Right ventricle myocardium inferior (tissue), 1 donor: Measurements from ENCODE around the gene PIK3CD. TPM values are rescaled to one million over a fixed set of nuclear protein-coding genes. Genes with fewer than 3 reads are reported as not detected.
"Not testable (repeated sequence)": the region's sequence is repeated elsewhere in the genome, so short reads cannot be mapped to it uniquely, and the experiment has no call there.

Source experiments
- ATAC-seq: fragments of 200-7000 bp; cut with Tn5 transposase; one replicate; pipeline ENCODE4 v1.9.1; 2020; ENCODE audit warnings: mild to moderate bottlenecking, moderate library complexity
- DNase-seq: peaks from one replicate; pipeline ENCODE4 v3.0.0; 2021; ENCODE audit errors: missing footprints
- intact Hi-C: fragments of 100-400 bp; cut with DNase I; formaldehyde crosslinking; loops from one replicate; pipeline ENCODE4 v1.11.0; 2022
- total RNA-seq: library from RNA; stranded (reverse); fragmentation: NEBNext Ultra II Directional; extraction: Animal tissue kit (Norgen Biotek cat#: 25700); gene quantifications from one replicate; pipeline ENCODE4 v1.2.1, GENCODE V29; 2021
- donor health status: DM: no; HTN: yes; CAD: no; lungs with severe emphysema.

The PIK3CD gene
- total RNA-seq, 1 donor from 2014 or later, result 4.1 TPM

- intact Hi-C loops, result no loop called here
- ATAC-seq (no peak), DNase-seq (no peak)
These were observed 94.7 kb downstream of the PIK3CD start for GRCh38 chr1:9746211-9746610.

- intact Hi-C loops, result no loop called here
- ATAC-seq (no peak), DNase-seq (no peak)
These were observed 95.1 kb downstream of the PIK3CD start for GRCh38 chr1:9746651-9747050.

- ATAC-seq, DNase-seq, intact Hi-C loops: not testable (repeated sequence)
These were observed 96.9 kb downstream of the PIK3CD start for GRCh38 chr1:9748391-9748790.

DNA sequence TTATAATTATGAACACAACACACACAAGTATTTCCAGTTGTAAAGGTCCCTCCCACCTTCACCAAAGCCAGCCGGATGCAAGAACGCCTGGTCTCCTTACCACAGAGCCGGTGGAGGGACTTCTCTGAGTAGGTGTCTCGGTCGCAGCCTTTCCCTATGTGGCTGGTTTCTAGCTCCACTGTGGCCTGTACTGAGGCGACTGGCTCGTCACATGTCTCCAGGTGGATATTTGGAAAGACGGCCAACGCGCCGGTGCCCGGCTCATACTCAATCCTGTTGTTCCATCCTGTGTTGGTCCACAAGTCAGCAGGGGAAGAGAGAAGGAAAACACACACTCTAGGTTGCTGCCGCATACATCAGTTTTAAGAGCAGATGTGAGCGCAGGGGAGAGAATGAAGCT, 97.8 kb downstream of the PIK3CD start:
- intact Hi-C loops, result no loop called here
- DNase-seq (no peak), ATAC-seq (no peak)

GRCh38 chr1:9751971-9752370, 100.4 kb downstream of the PIK3CD start:
- DNase-seq (no peak), ATAC-seq (no peak)
- intact Hi-C loops, result no loop called here

GRCh38 chr1:9753121-9753531, 101.6 kb downstream of the PIK3CD start:
- intact Hi-C loops, result no loop called here

DNA sequence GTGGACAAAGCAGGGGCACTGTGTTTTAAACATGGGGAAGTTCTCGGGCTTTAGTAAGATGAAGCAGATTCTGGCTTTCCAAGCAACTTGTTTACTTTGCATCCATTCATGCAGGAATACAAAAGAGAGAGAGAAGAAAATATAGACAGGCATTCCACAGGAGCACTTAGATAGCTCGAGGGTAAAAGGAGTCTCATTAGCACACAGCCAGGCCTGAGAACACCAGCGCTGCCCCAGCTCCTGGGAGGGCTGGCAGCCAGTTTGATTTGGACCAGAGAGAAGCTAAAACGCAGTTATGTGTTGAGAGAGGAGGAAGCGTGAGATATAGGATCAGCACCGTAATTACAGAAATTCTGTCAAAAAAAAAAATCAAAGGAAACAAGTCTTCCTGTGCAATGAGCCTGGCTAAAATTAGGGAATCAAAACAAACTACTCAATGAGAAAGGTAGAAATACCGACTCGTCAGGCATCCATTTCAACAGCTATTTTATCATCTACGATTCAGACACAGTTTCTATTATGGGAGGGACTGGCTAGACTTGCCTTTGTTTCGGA, 104.0 kb downstream of the PIK3CD start:
- DNase-seq, result no peak
- ATAC-seq, result no peak
- intact Hi-C loops, result no loop called here

More at GRCh38 chr1:9753121-9753531, 101.6 kb downstream of the PIK3CD start:
- DNase-seq, result no peak
- no peak for ATAC-seq

- DNase-seq, result no peak
- intact Hi-C loops, result no loop called here
- ATAC-seq, result no peak
These were observed 107.1 kb downstream of the PIK3CD start for GRCh38 chr1:9758559-9759121.

DNA sequence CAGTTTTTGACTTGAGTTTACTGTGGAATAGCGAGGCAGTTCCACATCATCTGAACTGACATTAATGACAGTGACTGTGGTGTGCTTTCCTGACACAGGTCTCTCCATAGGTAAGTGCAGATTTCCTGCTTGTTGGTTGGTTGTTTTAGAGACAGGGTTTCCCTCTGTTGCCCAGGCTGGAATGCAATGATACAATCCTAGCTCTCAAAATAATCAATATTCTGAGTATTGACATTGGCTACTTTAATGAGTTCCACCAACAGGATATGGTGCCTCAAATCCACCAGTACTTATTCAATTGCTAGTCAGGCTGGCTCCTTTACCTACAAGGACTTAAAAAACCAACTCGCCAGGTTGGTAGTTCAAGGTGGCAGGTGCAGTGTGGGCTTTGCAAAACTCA, 108.4 kb downstream of the PIK3CD start:
- intact Hi-C loops, result no loop called here
- DNase-seq, result no peak
- ATAC-seq, result no peak

- DNase-seq, result no peak
- ATAC-seq, result no peak
- intact Hi-C loops, result no loop called here
These were observed 109.3 kb downstream of the PIK3CD start for GRCh38 chr1:9760824-9761223.

- intact Hi-C loops, result no loop called here
- DNase-seq (no peak), ATAC-seq (no peak)
These were observed 110.3 kb downstream of the PIK3CD start for GRCh38 chr1:9761855-9762254.

DNA sequence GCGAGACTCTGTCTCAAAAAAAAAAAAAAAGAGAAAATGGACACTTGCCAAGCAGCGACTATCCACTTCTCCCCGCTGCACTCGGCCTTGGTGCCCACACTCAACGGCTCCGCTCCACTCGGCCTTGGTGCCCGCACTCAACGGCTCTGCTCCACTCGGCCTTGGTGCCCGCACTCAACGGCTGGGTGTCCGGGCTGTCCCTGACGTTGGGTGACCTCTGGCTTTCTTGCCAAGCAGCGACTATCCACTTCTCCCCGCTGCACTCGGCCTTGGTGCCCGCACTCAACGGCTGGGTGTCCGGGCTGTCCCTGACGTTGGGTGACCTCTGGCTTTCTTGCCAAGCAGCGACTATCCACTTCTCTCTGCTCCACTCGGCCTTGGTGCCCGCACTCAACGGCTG, 110.9 kb downstream of the PIK3CD start:
- ATAC-seq, intact Hi-C loops: not testable (repeated sequence)

GRCh38 chr1:9763914-9764313, 112.4 kb downstream of the PIK3CD start:
- intact Hi-C loops, result no loop called here
- ATAC-seq (no peak), DNase-seq (no peak)

More for the DNA sequence above, 110.9 kb downstream of the PIK3CD start:
- DNase-seq, result not testable (repeated sequence)

- intact Hi-C loops, result no loop called here
- ATAC-seq (no peak), DNase-seq (no peak)
These were observed 113.0 kb downstream of the PIK3CD start for GRCh38 chr1:9764550-9764949.

- intact Hi-C loops, result no loop called here
- ATAC-seq (no peak), DNase-seq (no peak)
These were observed 115.4 kb downstream of the PIK3CD start for GRCh38 chr1:9766759-9767442.

DNA sequence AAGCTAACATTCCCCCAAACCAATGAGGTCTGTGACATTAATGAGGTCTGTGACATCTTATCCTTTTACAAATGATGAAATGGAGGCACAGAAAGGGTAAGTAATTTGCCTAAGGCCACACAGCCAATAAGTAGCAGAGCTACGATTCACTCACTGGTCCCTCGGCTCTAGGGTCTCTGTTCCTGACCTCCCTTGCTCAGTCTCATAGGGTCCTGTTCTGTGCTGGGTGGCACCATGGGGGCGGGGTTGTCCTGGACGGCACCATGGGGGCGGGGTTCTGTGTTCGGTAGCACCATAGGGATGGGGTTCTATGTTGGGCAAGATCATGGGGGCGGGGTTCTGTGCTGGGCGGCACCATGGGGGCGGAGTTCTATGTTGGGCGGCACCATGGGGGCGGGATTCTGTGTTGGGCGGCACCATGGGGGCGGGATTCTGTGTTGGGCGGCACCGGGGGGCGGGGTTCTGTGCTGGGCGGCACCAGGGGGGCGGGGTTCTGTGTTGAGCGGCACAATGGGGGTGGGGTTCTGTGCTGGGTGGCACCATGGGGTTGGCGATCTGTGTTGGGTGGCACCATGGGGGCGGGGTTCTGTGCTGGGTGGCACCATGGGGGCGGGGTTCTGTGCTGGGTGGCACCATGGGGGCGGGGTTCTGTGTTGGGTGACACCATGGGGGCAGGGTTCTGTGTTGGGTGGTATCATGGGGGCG, 116.6 kb downstream of the PIK3CD start:
- no peak for DNase-seq
- no peak for ATAC-seq

GRCh38 chr1:9768983-9769382, 117.5 kb downstream of the PIK3CD start:
- DNase-seq (no peak), ATAC-seq (no peak)
- intact Hi-C loops, result no loop called here

More for the DNA sequence above, 116.6 kb downstream of the PIK3CD start:
- intact Hi-C loops, result no loop called here

GRCh38 chr1:9770298-9770697, 118.8 kb downstream of the PIK3CD start:
- intact Hi-C loops, result no loop called here
- ATAC-seq (no peak), DNase-seq (no peak)

DNA sequence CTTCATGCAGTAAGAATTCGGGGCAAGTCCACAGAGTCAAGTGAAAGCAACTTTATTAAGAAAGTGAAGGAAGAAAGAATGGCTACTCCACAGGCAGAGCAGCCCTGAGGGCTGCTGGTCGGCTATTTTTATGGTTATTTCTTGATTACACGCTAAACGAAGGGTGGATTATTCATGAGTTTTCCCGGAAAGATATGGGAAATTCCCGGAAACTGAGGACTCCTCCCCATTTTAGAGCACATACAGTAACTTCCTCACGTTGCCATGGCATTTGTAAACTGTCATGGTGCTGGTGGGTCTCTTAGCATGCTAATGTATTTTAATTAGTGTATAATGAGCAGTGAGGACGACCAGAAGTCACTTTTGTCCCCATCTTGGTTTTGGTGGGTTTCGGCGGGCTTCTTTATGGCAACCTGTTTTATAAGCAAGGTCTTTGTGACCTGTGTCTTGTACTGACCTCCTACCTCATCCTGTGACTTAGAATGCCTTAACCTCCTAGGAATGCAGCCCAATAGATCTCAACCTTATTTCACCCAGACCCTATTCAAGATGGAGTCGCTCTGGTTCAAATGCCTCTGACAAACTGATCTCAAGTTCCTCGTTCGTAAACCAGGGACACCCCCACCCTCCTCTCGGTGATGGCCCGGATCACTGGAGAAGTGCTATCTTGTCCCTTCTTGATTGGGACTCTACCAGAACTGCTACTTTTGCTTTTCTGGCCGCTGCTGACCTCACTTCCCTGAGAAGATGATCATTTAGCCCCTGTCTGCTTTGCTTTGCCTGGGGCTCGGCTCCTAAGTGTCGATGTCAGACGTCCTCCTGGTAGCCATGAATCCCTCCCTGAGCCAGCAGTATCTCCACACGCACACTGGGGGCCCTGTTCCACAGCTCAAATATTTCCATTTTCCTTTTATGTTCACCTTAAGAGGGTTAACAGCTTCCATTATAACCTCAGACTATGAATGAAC, 123.5 kb downstream of the PIK3CD start:
- intact Hi-C loops, result no loop called here
- DNase-seq (no peak), ATAC-seq (no peak)
